Activated CD8-positive, alpha-beta T cell treated with anti-CD3 and anti-CD28 coated beads, Interleukin-2, amount 10 ng/mL, durations not matched to agents 7 days and 5 days (primary cell): ENCODE results near the gene KCNAB1. TPM values are rescaled to one million over a fixed set of nuclear protein-coding genes. Genes with fewer than 3 reads are reported as not detected.

Source experiments
- ATAC-seq: fragments of 150-1000 bp; cut with Tn5 transposase; one replicate; pipeline ENCODE4 v1.10.0; 2021; ENCODE audit warnings: moderate library complexity
- CTCF ChIA-PET: fragments of 350-600 bp; sonication (Branson Sonifier 250); formaldehyde crosslinking; loops from one replicate; lab custom pipeline; 2021; ENCODE audit warnings: antibody characterized with exemption; lab: Charles Lee
- POLR2A ChIA-PET: fragments of 350-600 bp; sonication (Branson Sonifier 250); formaldehyde crosslinking; loops from one replicate; lab custom pipeline; 2021; ENCODE audit warnings: antibody characterized with exemption; lab: Charles Lee
- DNase-seq: peaks from one replicate; pipeline ENCODE4 v3.0.0-alpha.2; 2020
- H3K27ac Mint-ChIP-seq: one replicate; pipeline ENCODE4 v1.8.0; 2021; ENCODE audit warnings: mild to moderate bottlenecking, mixed read lengths
- H3K27me3 Mint-ChIP-seq: one replicate; pipeline ENCODE4 v1.8.0; 2021; ENCODE audit warnings: low read depth, mixed read lengths
- H3K36me3 Mint-ChIP-seq: one replicate; pipeline ENCODE4 v1.8.0; 2021; ENCODE audit warnings: low read depth, mixed read lengths
- H3K4me1 Mint-ChIP-seq: one replicate; pipeline ENCODE4 v1.8.0; 2021; ENCODE audit warnings: low read depth, mixed read lengths
- H3K4me3 Mint-ChIP-seq: one replicate; pipeline ENCODE4 v1.8.0; 2021; ENCODE audit warnings: mild to moderate bottlenecking, mixed read lengths
- H3K9me3 Mint-ChIP-seq: one replicate; pipeline ENCODE4 v1.8.0; 2022; ENCODE audit warnings: mixed read lengths; ENCODE audit not compliant: insufficient read depth
- total RNA-seq, 2 experiments: library from RNA; stranded (reverse); gene quantifications; one replicate each; pipeline ENCODE4 v1.2.3, GENCODE V29; 2021

KCNAB1 gene
- total RNA-seq, 2 experiments from 2014 or later: 0.08 TPM; not detected in 1

DNA sequence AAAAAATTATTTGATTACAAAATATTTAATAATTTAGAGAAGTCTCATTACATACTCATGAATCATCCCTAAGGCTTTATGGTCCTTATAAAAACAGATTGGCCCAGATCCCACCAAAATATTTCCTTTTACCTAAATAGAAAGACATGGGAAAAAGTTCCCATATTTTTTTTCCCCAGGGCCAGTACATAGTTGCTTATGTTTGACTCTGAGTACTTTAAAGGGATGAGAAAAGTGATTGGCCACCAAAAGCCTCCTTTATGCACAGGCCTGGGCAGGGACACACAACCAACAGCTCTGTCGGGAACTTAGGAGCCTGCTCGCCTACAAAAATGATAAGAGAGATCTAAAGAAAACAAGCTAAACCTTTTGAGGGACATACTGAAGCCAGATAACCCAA lies 22.3 kb downstream of the KCNAB1 start:
- no peaks in the 10 kb centered on the region for H3K4me1 Mint-ChIP-seq
- POLR2A ChIA-PET: no interaction called here
- ATAC-seq: no peak
- peaks cover 45% of the 10 kb centered on the region for H3K27me3 Mint-ChIP-seq
- H3K36me3 Mint-ChIP-seq: no peaks in the 10 kb centered on the region
- DNase-seq: no peak
- no peak overlapping the region for H3K4me3 Mint-ChIP-seq
- CTCF ChIA-PET: interaction anchor here (1.1 to 2.0 kb wide), 2 partner anchors 10 to 16 kb away, joined by 3 to 8 read pairs; no protein-coding TSS in a partner anchor
- no peak overlapping the region for H3K27ac Mint-ChIP-seq
- no peaks in the 10 kb centered on the region for H3K9me3 Mint-ChIP-seq

DNA sequence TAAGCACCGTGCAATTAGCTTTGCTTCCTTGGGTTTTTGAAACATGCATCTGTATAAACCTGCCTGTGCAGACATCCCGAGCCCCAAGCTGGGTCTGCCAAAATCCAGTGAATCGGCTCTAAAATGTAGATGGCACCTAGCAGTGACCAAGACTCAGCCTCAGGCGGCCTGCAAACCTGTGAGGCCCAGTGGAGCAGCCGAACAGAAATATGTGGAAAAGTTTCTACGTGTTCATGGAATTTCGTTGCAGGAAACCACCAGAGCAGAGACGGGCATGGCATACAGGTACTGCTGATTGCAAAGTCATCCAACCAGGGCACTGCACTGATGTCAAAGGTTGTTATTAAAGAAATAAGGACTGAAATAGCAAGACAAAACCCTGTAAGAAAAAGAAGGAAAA lies 22.8 kb downstream of the KCNAB1 start:
- no peak for ATAC-seq
- H3K27ac Mint-ChIP-seq: no peak overlapping the region
- H3K27me3 Mint-ChIP-seq: peaks cover 45% of the 10 kb centered on the region
- DNase-seq: no peak
- no peaks in the 10 kb centered on the region for H3K4me1 Mint-ChIP-seq
- no peak overlapping the region for H3K4me3 Mint-ChIP-seq
- no peaks in the 10 kb centered on the region for H3K36me3 Mint-ChIP-seq
- POLR2A ChIA-PET: no interaction called here
- CTCF ChIA-PET: interaction anchor here (1.1 to 2.0 kb wide), 2 partner anchors 9 to 16 kb away, joined by 3 to 8 read pairs; no protein-coding TSS in a partner anchor
- no peaks in the 10 kb centered on the region for H3K9me3 Mint-ChIP-seq

DNA sequence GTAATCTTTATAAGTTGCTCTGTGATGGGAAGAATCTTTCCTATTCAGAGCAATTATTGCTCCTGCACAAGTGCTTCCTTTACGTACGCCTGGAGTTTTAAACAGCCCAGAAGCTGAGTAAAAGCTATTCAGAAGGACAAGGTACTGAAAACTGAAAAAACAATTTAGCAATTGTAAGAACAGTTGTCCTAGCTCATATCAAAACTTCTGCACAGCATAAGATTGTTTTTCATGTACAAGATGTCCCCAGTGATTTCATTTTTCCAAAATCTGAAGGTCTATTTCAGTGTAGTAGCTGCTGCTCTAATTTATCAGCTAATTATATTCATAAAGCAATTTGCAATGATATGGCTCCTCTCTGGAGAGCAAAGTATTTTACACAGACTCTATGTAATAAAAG lies 23.7 kb downstream of the KCNAB1 start:
- Mint-ChIP-seq H3K36me3 (no peaks in the 10 kb centered on the region), H3K27ac (no peak overlapping the region), H3K4me1 (peaks cover 2% of the 10 kb centered on the region), H3K4me3 (no peak overlapping the region), H3K9me3 (no peaks in the 10 kb centered on the region), H3K27me3 (peaks cover 46% of the 10 kb centered on the region)
- DNase-seq: no peak
- no peak for ATAC-seq
- ChIA-PET POLR2A (no interaction called here), CTCF (interaction anchor here (2.0 kb wide), 1 partner anchor 9 kb away, joined by 8 read pairs; no protein-coding TSS in a partner anchor)

DNA sequence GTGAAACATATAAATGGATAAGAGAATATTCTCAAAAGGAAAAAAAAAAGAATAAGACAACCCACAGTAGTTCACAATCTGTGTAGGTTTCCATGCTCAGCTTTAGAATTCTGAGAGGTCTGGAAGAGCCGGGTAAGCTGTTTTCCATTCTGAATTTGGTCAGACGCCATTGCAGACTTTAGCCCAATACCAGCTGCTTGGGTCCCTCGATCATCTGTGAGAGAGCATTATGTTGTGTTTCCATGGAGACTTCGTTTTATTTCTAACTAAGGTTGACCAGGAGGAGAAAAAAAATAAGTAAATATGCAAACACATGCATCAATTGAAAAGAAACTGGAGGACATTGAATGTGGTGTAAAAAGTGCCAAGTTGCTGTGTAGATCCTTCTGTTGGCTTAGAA lies 25.5 kb downstream of the KCNAB1 start:
- DNase-seq: no peak
- Mint-ChIP-seq H3K27me3 (peaks cover 39% of the 10 kb centered on the region), H3K4me1 (peaks cover 4% of the 10 kb centered on the region), H3K36me3 (no peaks in the 10 kb centered on the region), H3K27ac (no peak overlapping the region), H3K4me3 (no peak overlapping the region), H3K9me3 (no peaks in the 10 kb centered on the region)
- no peak for ATAC-seq
- POLR2A ChIA-PET: no interaction called here
- CTCF ChIA-PET: interaction anchor here (0.6 to 1.8 kb wide), 3 partner anchors 234 to 992 kb away, joined by 3 to 4 read pairs (median 3); no protein-coding TSS in a partner anchor

DNA sequence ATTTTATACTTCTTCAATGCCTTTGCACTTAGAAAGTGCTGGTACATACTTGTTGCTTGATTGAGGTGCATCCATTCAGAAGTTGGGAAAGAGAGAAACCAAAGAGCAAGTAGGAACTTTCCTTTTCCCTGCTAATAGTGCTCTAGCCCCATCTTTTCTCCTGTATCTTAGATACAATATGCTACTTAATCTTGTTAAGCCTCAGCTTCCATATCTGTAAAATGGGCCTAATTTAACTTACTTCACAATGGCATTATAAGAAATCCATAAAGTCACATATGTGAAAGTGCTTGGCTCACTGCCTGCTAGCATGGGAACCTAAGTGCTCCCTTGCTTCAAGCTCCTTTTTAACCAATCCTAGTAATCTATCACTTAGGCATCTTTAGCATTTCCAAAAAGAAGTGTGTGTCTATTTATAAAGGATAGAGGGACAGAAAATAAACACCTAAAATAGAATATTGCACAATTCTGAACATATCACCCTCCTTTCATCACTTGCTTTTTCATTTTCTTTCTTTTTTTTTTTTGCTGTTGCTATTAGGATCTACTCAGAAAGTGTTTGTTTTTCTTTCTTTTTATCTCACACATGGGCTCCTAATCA lies 28.1 kb downstream of the KCNAB1 start:
- H3K4me3 Mint-ChIP-seq: no peak overlapping the region
- ATAC-seq (no peak), DNase-seq (no peak)
- H3K27me3 Mint-ChIP-seq: peaks cover 28% of the 10 kb centered on the region
- CTCF ChIA-PET: interaction anchor here (1.0 to 6.5 kb wide), 9 partner anchors 10 to 362 kb away, joined by 3 to 103 read pairs (median 6); no protein-coding TSS in a partner anchor
- H3K36me3 Mint-ChIP-seq: no peaks in the 10 kb centered on the region
- no peaks in the 10 kb centered on the region for H3K9me3 Mint-ChIP-seq
- H3K27ac Mint-ChIP-seq: no peak overlapping the region
- peaks cover 4% of the 10 kb centered on the region for H3K4me1 Mint-ChIP-seq
- POLR2A ChIA-PET: no interaction called here

DNA sequence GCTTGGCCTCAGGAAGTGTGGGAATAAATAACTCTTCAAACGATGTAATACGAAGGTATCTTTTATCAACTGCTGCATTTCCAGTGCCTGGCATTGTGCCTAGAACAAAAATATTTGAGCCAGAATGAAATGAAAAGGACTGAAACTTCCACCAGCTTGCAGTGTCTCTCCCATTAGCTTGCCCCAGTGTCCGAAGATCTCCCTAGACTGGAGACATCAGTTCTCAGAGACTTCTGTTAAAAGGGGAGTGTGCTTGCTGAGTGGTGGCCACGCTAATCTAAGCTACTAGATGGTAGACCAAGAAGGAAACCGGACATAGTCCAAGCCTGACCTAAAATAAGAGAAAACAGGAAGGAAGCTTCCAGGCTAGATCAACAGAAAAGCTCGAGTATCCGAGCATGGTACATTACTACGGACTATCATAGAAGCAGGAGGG lies 28.6 kb downstream of the KCNAB1 start:
- POLR2A ChIA-PET: no interaction called here

DNA sequence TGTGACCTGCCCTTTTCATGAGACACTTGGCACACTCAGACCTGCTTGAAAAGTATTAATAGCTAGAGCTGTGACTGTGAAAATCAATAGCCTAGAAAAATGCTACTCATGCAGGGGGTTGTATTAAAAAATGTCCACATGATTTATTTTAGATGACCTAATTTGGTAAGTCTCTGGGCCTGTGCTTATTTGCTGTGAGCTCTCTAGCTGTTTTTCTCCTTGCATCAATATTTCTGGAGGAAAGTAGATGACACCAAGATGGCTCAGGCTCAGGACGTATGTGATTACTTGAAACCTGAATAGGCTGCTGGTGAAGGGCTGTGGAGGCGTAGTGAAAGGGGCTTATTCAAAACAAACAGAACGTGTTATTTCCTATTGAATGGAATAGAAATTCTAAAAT lies 29.5 kb downstream of the KCNAB1 start:
- Mint-ChIP-seq H3K27me3 (peaks cover 21% of the 10 kb centered on the region), H3K4me3 (no peak overlapping the region), H3K4me1 (peaks cover 4% of the 10 kb centered on the region), H3K36me3 (no peaks in the 10 kb centered on the region), H3K27ac (no peak overlapping the region), H3K9me3 (no peaks in the 10 kb centered on the region)
- CTCF ChIA-PET: interaction anchor here (0.5 to 6.5 kb wide), 21 partner anchors 9 to 1001 kb away, joined by 3 to 103 read pairs (median 5); partner anchors contain the start of gene SSR3
- POLR2A ChIA-PET: no interaction called here
- DNase-seq: no peak
- ATAC-seq: no peak

More for the DNA sequence above, 28.6 kb downstream of the KCNAB1 start:
- H3K9me3 Mint-ChIP-seq: no peaks in the 10 kb centered on the region
- peaks cover 27% of the 10 kb centered on the region for H3K27me3 Mint-ChIP-seq
- ATAC-seq (no peak), DNase-seq (no peak)
- H3K36me3 Mint-ChIP-seq: no peaks in the 10 kb centered on the region
- no peak overlapping the region for H3K27ac Mint-ChIP-seq
- H3K4me1 Mint-ChIP-seq: peaks cover 4% of the 10 kb centered on the region
- no peak overlapping the region for H3K4me3 Mint-ChIP-seq
- CTCF ChIA-PET: interaction anchor here (0.6 to 6.5 kb wide), 13 partner anchors 11 to 1001 kb away, joined by 3 to 103 read pairs (median 5); no protein-coding TSS in a partner anchor

DNA sequence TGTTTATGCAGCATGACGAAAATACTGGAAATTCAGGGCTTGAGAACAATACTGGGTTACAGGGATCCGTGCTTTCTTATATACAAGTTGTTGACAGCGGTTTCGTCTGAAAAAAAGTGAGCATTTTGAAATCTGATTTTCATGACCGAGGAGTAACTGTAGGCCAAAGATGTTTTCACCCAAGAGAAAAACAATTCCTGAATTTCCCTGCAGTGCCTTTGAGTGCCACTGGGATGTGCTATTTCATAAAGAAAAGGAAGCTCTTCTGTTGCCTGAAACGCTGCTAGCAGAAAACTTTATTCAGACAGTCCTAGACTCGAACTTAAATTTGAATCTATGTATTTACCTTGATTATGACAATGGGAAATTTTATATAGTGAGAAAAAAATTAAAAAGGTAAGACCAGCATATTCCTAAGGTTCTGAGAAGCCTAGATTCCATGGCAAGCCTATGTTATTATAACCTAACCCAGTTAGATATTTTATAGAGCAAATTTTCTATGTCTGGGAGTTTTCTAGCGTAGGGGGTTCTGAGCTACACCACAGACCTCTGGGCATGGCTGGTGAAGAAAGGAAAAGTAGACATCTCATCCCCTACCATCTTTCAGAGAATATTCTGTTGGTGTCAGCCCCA lies 30.2 kb downstream of the KCNAB1 start:
- H3K9me3 Mint-ChIP-seq: no peaks in the 10 kb centered on the region
- H3K27me3 Mint-ChIP-seq: peaks cover 19% of the 10 kb centered on the region
- POLR2A ChIA-PET: no interaction called here
- no peaks in the 10 kb centered on the region for H3K36me3 Mint-ChIP-seq
- CTCF ChIA-PET: interaction anchor here (0.5 to 6.5 kb wide), 22 partner anchors 8 to 986 kb away, joined by 3 to 103 read pairs (median 4); partner anchors contain the start of genes KCNAB1 and SSR3
- no peak overlapping the region for H3K4me3 Mint-ChIP-seq
- no peak for DNase-seq
- no peak overlapping the region for H3K27ac Mint-ChIP-seq
- ATAC-seq: no peak
- H3K4me1 Mint-ChIP-seq: peaks cover 4% of the 10 kb centered on the region

DNA sequence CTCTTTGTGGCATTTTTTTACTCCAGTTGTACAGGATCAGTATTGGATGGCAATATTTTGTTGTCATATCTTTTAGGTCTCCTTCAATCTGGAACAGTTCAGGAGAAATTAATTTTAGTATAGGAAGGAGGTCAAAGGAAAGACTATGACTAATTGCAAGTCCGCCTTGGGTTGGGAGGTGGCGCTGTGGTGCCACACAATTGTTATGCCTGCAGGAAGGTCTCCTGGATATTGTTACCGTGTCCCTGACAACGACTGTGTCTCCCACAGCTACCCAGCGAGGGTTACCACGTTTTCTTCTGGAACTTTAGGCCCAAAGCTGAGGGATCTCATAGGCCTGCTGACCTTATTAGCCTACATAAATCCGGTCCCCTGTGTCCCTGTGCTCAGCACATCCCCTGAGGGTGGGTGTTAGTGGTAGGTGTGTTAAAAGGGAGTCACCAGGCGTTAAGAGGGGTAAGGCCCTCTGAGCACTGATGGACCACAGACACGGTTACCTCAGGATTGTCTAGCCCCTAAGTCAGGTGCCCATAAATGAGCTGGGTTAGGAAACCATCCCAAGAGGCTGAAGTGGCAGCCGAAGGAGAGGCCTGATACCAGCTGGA lies 31.5 kb downstream of the KCNAB1 start:
- POLR2A ChIA-PET: no interaction called here
- peak; percentile 69 for ATAC-seq

DNA sequence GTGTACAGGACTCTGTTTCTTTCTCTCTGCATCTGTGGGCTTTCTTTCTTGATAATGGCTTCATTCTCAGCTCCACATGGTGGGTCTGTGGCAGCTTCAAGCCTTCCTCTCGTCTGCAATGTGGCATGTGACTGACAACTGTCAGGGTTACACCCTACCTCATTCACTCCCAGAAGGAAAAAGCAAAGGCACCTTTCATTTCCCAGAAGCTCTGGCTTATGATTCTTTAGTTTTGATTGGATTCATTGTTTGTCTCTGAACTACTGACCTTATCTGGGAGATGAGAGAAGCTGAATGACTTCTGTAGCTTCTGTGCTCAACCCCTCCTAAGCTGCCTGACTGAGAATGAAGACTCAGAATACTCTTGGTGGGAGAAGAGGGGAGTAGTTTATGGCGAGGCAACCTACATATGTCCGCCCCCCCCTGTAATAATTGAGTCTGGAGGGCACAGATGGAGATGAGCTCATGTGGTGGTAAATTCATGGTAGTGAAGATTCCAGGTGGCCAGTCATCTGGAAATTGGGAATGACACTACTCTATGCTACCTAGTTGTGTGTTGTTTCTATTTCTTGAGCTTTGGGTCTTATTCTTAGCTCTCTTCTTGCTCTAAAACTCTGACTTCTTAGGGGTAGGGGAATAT lies 38.4 kb downstream of the KCNAB1 start:
- no peaks in the 10 kb centered on the region for H3K9me3 Mint-ChIP-seq
- peaks cover 10% of the 10 kb centered on the region for H3K4me1 Mint-ChIP-seq
- H3K36me3 Mint-ChIP-seq: no peaks in the 10 kb centered on the region
- ChIA-PET CTCF (interaction anchor here (1.2 to 1.9 kb wide), 4 partner anchors 8 to 979 kb away, joined by 4 to 6 read pairs (median 4); no protein-coding TSS in a partner anchor), POLR2A (no interaction called here)
- no peak for DNase-seq
- H3K27me3 Mint-ChIP-seq: peaks cover 11% of the 10 kb centered on the region
- no peak overlapping the region for H3K4me3 Mint-ChIP-seq
- no peak for ATAC-seq
- H3K27ac Mint-ChIP-seq: no peak overlapping the region

More for the DNA sequence above, 31.5 kb downstream of the KCNAB1 start:
- Mint-ChIP-seq H3K4me3 (no peak overlapping the region), H3K9me3 (no peaks in the 10 kb centered on the region), H3K27ac (no peak overlapping the region), H3K27me3 (peaks cover 18% of the 10 kb centered on the region), H3K36me3 (no peaks in the 10 kb centered on the region), H3K4me1 (peaks cover 4% of the 10 kb centered on the region)
- CTCF ChIA-PET: interaction anchor here (0.6 to 6.5 kb wide), 30 partner anchors 8 to 985 kb away, joined by 3 to 103 read pairs (median 4); partner anchors contain the start of genes C3orf33 and KCNAB1
- peak; percentile 61 for DNase-seq

DNA sequence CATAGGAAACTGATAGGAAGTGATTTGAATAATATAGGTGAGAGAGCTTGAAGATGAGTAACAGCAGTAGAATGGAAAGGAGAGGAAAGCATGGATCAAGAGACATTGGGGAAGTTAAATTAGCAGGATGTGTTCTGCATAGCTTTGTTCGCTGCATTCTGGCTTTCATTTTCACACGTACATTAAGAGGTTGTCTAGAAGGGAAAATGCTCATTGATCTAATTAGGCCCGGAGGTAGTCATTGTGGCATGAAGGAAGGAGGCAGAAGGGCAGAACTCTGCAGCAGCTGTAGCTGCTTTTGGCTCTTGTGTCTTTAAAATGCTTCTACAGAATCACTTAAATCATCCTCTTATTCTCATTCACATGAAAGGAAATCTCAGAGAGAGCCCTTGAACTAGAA lies 40.3 kb downstream of the KCNAB1 start:
- H3K9me3 Mint-ChIP-seq: no peaks in the 10 kb centered on the region
- peaks cover 10% of the 10 kb centered on the region for H3K27me3 Mint-ChIP-seq
- H3K4me3 Mint-ChIP-seq: no peak overlapping the region
- DNase-seq (no peak), ATAC-seq (peak; percentile 68)
- H3K27ac Mint-ChIP-seq: peak overlapping the region; percentile 4
- ChIA-PET CTCF (interaction anchor here (1.2 to 4.2 kb wide), 3 partner anchors 10 to 977 kb away, joined by 3 to 39 read pairs (median 4); no protein-coding TSS in a partner anchor), POLR2A (no interaction called here)
- H3K36me3 Mint-ChIP-seq: no peaks in the 10 kb centered on the region
- peaks cover 10% of the 10 kb centered on the region for H3K4me1 Mint-ChIP-seq
